K562 (cell line): ENCODE measurements around the gene POLD4. TPM values are rescaled to one million over a fixed set of nuclear protein-coding genes. Genes with fewer than 3 reads are reported as not detected.

Experiments used
- BRD4 ChIP-seq: fragments of 200-600 bp; sonication (generic); IDR thresholded peaks from 2 replicates; pipeline ENCODE4 v1.6.1; 2017; ENCODE audit warnings: inconsistent platforms
- CC2D1A ChIP-seq: fragments of 450-650 bp; IDR thresholded peaks from 2 replicates; pipeline ENCODE4 v1.6.1; 2017; ENCODE audit warnings: mild to moderate bottlenecking
- ELF1 ChIP-seq: fragments of 200-800 bp; sonication (Bioruptor generic); IDR thresholded peaks from 2 replicates; pipeline ENCODE4 v1.6.1; 2016; ENCODE audit warnings: missing genetic modification characterization, missing compliant biosample characterization
- HLTF ChIP-seq: fragments of 450-650 bp; IDR thresholded peaks from 2 replicates; pipeline ENCODE4 v1.6.1; 2016
- KDM1A ChIP-seq, 2 experiments: fragments of 450-650 bp; IDR thresholded peaks; 2 replicates each; pipeline ENCODE4 v1.6.1; 2016; ENCODE audit warnings: mild to moderate bottlenecking in 2 of 2
- LARP7 ChIP-seq: fragments of 450-650 bp; IDR thresholded peaks from 2 replicates; pipeline ENCODE4 v1.6.1; 2016
- MAZ ChIP-seq, 2 experiments: fragments of 450-650 bp in 1 of 2; sonication (generic) in 1 of 2; formaldehyde crosslinking; IDR thresholded peaks in 1 of 2; conservative IDR thresholded peaks in 1 of 2; 2 replicates each; pipeline versions ENCODE4 v1.4.0 to v1.5.0; 2020; ENCODE audit warnings: mild to moderate bottlenecking in 1 of 2, missing genetic modification reagents in 1 of 2
- MEIS2 ChIP-seq: fragments of 450-650 bp; IDR thresholded peaks from 2 replicates; pipeline ENCODE4 v1.6.1; 2014; ENCODE audit warnings: mild to moderate bottlenecking; ENCODE audit not compliant: partially characterized antibody
- PHF8 ChIP-seq: fragments of 200-600 bp; sonication (generic); IDR thresholded peaks from 2 replicates; pipeline ENCODE4 v1.6.1; 2012; ENCODE audit warnings: mixed run types, mild to moderate bottlenecking, inconsistent platforms, low read length, moderate library complexity, borderline replicate concordance
- PRPF4 ChIP-seq: fragments of 200-400 bp; formaldehyde crosslinking; IDR thresholded peaks from one replicate; pipeline ENCODE4 v1.6.1; 2017; ENCODE audit warnings: low read length, low read depth, mild to moderate bottlenecking; ENCODE audit not compliant: insufficient read depth, poor library complexity, severe bottlenecking
- RFX1 ChIP-seq: fragments of 450-650 bp; IDR thresholded peaks from 2 replicates; pipeline ENCODE4 v1.6.1; 2016; ENCODE audit warnings: mild to moderate bottlenecking, moderate library complexity
- SRF ChIP-seq, 2 experiments: fragments of 250-450, 450-650 bp in 1 of 2; sonication (Bioruptor Pico) in 1 of 2; sonication (generic) in 1 of 2; formaldehyde crosslinking; IDR thresholded peaks; 2 replicates each; pipeline versions ENCODE4 v1.5.0 to v1.5.1; 2020 to 2022; ENCODE audit warnings: mild to moderate bottlenecking in 1 of 2, missing genetic modification reagents in 1 of 2
- TGIF2 ChIP-seq: sonication (generic); formaldehyde crosslinking; IDR thresholded peaks from 2 replicates; pipeline ENCODE4 v1.8.1; 2022; ENCODE audit warnings: mild to moderate bottlenecking, missing genetic modification reagents, moderate library complexity
- ZNF184 ChIP-seq: sonication (generic); formaldehyde crosslinking; IDR thresholded peaks from 2 replicates; pipeline ENCODE4 v1.5.0; 2020; ENCODE audit warnings: missing genetic modification reagents
- ZNF41 ChIP-seq: fragments of 250-450 bp; sonication (Bioruptor Pico); conservative IDR thresholded peaks from 2 replicates; pipeline ENCODE4 v1.4.0; 2020; ENCODE audit warnings: mild to moderate bottlenecking
- ZNF431 ChIP-seq: sonication (generic); formaldehyde crosslinking; IDR thresholded peaks from 2 replicates; pipeline ENCODE4 v1.8.0; 2022; ENCODE audit warnings: mild to moderate bottlenecking, missing genetic modification reagents
- ZNF436 ChIP-seq: fragments of 250-450, 450-650 bp; sonication (Bioruptor Pico); formaldehyde crosslinking; IDR thresholded peaks from 2 replicates; pipeline ENCODE4 v1.7.0; 2020; ENCODE audit warnings: mild to moderate bottlenecking
- ZSCAN32 ChIP-seq: fragments of 450-650 bp; formaldehyde crosslinking; IDR thresholded peaks from 2 replicates; pipeline ENCODE4 v1.4.0; 2020; ENCODE audit warnings: mild to moderate bottlenecking, moderate library complexity
- polyA plus RNA-seq, 8 experiments: library from polyadenylated mRNA; depleted of rRNA in 4 of 8; stranded (reverse) in 5 of 8; unstranded in 3 of 8; fragments of >200 nt; fragmentation: Nextera tagmentation in 2 of 8; fragmentation: Illumina TruSeq in 1 of 8; extraction: Ambion mirVana in 2 of 8; extraction: Trizol in 1 of 8; gene quantifications; 2 replicates each; pipeline versions ENCODE4 v1.2.1 to v1.2.3, GENCODE V29; 2011 to 2014; ENCODE audit warnings: inconsistent platforms in 1 of 8, missing spikeins in 1 of 8
- total RNA-seq, 7 experiments: library from RNA; depleted of rRNA in 6 of 7; stranded (reverse); fragments of >200 nt in 6 of 7; fragmentation: Illumina TruSeq in 2 of 7; extraction: Trizol in 2 of 7; gene quantifications; 2 replicates each; pipeline versions ENCODE4 v1.2.1 to v1.2.3, GENCODE V29; 2011 to 2021; ENCODE audit warnings: low replicate concordance in 1 of 7
- TF ChIP-seq, protein P1 (sequence below): fragments of 450-650 bp; IDR thresholded peaks from 2 replicates; pipeline ENCODE4 v1.6.1; 2018; ENCODE audit not compliant: partially characterized antibody
- TF ChIP-seq, protein P2 (sequence below): fragments of 250-450 bp; sonication (Bioruptor Pico); IDR thresholded peaks from 2 replicates; pipeline ENCODE4 v1.5.0; 2021
- TF ChIP-seq, protein P3 (sequence below): fragments of 250-450 bp; sonication (Bioruptor Pico); IDR thresholded peaks from 2 replicates; pipeline ENCODE4 v1.5.1; 2021; ENCODE audit warnings: mild to moderate bottlenecking
- TF ChIP-seq, protein P4 (sequence below): fragments of 250-450 bp; sonication (Bioruptor Pico); IDR thresholded peaks from 2 replicates; pipeline ENCODE4 v1.4.0; 2020; ENCODE audit warnings: mild to moderate bottlenecking, moderate library complexity

The POLD4 gene
- total and polyA plus RNA-seq, 9 of the 15 experiments (the other 6 are each of a cell fraction or from before 2014, with no cell fraction given), result 5.8 to 64.5 (median 18.3) TPM

DNA sequence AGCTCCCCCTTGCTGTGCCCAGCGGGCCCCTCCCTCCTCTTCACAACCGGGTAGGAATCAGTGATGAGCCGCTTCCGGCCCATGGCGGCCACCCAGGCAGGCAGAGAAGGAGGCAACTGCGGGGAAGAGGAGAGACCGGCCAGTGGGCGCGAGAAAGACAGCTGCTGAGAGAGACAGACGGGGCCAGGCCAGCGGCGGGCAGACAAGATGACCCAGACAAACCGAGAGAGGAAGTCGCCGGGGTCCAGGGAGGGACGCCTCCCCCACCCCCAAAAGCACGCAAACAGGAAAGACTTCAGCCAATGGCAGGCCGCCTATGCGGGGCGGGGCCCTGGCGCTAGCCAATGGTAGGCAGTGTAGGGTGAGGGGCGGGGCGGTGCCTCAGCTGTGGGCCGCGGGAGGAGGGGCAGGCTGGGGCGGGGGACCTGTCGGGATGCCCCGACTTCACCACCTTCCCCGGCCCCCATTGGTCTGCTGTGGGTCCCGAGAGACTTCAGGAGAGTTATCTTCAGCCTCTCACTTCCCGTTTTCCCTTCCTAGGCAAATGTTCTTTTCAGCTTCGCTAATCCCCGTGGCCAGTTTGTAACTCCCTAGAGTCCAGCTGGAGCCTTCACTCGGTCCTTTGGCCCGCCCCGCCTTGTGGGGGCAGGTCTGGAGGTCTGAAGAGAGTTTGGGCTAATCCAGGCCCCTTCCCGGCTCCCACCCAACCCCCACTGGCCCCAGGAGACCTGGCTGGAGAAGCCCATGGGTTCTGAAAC, at the start of gene POLD4 (continued):
- TF ChIP-seq ZNF431 (no peak), MAZ (CRISPR knock-in tag; conservative IDR thresholded peaks at IDR 0.05 in 1 of 2, IDR thresholded peaks at IDR 0.05 in 1 of 2) (peak; percentile 75 to 86), ZSCAN32 (no peak; the same call in 1 of the 2 replicates), KDM1A (IDR thresholded peaks at IDR 0.05) (0 out of 4 replicates have a peak, but pooled peaks of 1 of the 2 experiments have one; percentile 9), PRPF4 (no peak), PHF8 (peak; percentile 81; the same call in 1 of the 2 replicates), RFX1 (no peak), HLTF (no peak), CC2D1A (no peak; the same call in 1 of the 2 replicates), MEIS2 (no peak), ZNF436 (no peak), ZNF41 (CRISPR knock-in tag) (no peak), TGIF2 (CRISPR knock-in tag) (no peak), ELF1 (tag) (peak; percentile 77), BRD4 (no peak), LARP7 (no peak; the same call in 1 of the 2 replicates), ZNF184 (no peak), SRF (CRISPR knock-in tag; IDR thresholded peaks at IDR 0.05) (peak in 1 of 2 experiments; percentile 82; a peak in 1 of 4 replicates)
- TF ChIP-seq, protein P1, sequence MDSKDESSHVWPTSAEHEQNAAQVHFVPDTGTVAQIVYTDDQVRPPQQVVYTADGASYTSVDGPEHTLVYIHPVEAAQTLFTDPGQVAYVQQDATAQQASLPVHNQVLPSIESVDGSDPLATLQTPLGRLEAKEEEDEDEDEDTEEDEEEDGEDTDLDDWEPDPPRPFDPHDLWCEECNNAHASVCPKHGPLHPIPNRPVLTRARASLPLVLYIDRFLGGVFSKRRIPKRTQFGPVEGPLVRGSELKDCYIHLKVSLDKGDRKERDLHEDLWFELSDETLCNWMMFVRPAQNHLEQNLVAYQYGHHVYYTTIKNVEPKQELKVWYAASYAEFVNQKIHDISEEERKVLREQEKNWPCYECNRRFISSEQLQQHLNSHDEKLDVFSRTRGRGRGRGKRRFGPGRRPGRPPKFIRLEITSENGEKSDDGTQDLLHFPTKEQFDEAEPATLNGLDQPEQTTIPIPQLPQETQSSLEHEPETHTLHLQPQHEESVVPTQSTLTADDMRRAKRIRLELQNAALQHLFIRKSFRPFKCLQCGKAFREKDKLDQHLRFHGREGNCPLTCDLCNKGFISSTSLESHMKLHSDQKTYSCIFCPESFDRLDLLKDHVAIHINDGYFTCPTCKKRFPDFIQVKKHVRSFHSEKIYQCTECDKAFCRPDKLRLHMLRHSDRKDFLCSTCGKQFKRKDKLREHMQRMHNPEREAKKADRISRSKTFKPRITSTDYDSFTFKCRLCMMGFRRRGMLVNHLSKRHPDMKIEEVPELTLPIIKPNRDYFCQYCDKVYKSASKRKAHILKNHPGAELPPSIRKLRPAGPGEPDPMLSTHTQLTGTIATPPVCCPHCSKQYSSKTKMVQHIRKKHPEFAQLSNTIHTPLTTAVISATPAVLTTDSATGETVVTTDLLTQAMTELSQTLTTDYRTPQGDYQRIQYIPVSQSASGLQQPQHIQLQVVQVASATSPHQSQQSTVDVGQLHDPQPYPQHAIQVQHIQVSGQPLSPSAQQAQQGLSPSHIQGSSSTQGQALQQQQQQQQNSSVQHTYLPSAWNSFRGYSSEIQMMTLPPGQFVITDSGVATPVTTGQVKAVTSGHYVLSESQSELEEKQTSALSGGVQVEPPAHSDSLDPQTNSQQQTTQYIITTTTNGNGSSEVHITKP, result peak; percentile 46
- TF ChIP-seq, protein P2, sequence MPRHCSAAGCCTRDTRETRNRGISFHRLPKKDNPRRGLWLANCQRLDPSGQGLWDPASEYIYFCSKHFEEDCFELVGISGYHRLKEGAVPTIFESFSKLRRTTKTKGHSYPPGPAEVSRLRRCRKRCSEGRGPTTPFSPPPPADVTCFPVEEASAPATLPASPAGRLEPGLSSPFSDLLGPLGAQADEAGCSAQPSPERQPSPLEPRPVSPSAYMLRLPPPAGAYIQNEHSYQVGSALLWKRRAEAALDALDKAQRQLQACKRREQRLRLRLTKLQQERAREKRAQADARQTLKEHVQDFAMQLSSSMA (CRISPR knock-in tag), result no peak
- TF ChIP-seq, protein P3, sequence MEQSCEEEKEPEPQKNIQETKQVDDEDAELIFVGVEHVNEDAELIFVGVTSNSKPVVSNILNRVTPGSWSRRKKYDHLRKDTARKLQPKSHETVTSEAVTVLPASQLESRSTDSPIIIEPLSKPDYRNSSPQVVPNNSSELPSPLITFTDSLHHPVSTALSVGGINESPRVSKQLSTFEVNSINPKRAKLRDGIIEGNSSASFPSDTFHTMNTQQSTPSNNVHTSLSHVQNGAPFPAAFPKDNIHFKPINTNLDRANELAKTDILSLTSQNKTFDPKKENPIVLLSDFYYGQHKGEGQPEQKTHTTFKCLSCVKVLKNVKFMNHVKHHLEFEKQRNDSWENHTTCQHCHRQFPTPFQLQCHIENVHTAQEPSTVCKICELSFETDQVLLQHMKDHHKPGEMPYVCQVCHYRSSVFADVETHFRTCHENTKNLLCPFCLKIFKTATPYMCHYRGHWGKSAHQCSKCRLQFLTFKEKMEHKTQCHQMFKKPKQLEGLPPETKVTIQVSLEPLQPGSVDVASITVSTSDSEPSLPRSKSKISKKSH (CRISPR knock-in tag), result no peak
- TF ChIP-seq, protein P4, sequence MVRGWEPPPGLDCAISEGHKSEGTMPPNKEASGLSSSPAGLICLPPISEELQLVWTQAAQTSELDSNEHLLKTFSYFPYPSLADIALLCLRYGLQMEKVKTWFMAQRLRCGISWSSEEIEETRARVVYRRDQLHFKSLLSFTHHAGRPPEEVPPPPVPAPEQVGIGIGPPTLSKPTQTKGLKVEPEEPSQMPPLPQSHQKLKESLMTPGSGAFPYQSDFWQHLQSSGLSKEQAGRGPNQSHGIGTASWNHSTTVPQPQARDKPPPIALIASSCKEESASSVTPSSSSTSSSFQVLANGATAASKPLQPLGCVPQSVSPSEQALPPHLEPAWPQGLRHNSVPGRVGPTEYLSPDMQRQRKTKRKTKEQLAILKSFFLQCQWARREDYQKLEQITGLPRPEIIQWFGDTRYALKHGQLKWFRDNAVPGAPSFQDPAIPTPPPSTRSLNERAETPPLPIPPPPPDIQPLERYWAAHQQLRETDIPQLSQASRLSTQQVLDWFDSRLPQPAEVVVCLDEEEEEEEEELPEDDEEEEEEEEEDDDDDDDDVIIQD (CRISPR knock-in tag), result no peak
